NCI-H2107 (cell line): ENCODE measurements around the gene IFT43.

Source experiments
- DNase-seq: peaks from one replicate; lab custom pipeline; 2025; lab: John Stamatoyannopoulos, UW

The IFT43 gene

DNA sequence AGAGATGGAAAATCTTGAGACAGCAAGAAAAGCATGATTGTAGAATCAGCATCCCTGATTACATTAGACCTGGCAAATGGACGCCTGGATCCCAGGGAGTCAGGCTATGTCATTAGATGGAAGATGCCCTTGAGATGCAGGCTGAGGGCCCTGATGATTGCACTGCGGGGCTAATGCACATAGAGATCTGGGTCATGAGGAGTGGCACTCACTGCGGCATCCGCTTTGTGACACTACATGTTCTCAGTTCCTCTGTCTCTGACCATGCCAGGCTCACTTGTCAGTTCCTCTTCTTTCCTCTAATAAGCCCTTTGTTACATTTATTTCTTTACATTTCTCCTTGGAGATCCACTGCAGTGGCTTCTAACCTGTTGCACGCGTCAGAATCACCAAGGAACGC is 96.1 kb downstream of the IFT43 start:
- DNase-seq, result no peak

DNA sequence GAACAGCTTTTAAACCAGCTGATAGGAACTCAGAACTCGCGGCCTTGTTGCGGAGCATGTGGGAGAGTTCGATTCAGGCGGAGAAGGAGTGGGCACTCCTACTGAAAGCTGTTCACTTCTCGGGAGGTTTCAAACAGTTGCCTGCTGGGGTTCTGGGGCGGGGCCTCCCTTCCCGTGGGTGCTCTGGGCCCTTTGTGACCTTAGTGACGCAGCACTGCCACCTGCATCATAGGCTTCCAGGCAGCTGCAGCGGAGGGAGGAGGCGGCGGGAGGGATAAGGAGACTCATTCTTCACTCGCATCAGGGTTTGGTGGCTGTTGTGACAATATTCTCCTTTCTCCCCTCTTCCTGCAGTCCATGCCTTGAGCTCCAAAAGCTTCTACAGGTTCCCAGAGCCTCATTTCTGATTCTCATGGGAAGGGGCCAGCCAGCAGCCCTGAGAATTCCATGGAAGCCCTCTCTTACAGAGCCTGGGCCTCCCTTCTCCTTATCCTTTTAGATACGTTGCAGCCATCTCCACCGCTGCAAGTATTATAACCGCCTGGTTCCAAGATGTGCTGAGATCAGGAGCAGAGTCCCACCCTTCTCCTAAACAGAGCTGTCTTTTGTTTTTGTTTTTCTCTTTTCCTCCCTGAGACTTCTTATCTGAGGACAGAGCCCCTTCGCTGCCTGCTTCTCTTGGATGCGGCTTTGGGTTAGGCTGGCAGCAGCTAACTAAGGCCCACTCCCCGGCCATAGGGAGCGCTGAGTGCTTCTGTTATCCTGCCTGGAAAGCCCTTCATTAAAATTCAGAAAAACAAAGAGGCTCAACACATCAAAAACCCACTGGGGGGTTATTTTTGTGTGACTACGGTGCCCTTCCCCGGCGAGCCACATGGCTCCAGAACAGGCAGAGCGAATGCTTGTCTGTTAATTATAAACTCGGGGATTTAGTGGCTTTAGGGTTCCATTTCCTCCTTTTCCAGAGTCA is 98.5 kb downstream of the IFT43 start:
- peak; percentile 46 for DNase-seq

- DNase-seq, result no peak
Measured at GRCh38 chr14:76085358-76085757, 99.8 kb downstream of the IFT43 start.

- DNase-seq, result no peak
Measured at GRCh38 chr14:76086636-76087035, 101.1 kb downstream of the IFT43 start.

GRCh38 chr14:76088326-76088725 is 102.8 kb downstream of the IFT43 start:
- no peak for DNase-seq

GRCh38 chr14:76088771-76089571 is 103.4 kb downstream of the IFT43 start:
- no peak for DNase-seq

- no peak for DNase-seq
Measured at GRCh38 chr14:76089575-76089974, 104.0 kb downstream of the IFT43 start.

- no peak for DNase-seq
Measured at GRCh38 chr14:76090616-76091391, 105.2 kb downstream of the IFT43 start.

DNA sequence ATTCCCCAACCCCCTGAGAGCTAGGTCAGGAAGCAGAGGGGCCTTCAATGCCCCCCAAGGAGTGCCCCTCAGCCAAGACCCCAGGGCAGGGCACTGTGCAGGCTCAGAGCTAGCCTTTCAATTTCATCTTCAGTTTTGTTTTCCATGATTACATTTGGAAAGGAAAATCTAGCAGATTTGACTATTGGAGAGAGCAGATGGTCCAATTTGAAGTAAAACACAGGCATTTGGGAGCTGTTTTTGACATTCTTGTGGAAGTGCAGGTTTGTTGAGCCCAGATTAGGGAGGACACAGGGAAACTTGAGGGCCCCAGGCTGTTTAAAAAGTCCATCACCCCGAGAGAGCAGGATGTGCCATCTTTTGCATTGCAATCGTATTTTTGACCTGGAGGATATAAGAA is 107.5 kb downstream of the IFT43 start:
- no peak for DNase-seq

- no peak for DNase-seq
Measured at GRCh38 chr14:76096257-76096656, 110.7 kb downstream of the IFT43 start.

- DNase-seq, result no peak
Measured at GRCh38 chr14:76097547-76097946, 112.0 kb downstream of the IFT43 start.

DNA sequence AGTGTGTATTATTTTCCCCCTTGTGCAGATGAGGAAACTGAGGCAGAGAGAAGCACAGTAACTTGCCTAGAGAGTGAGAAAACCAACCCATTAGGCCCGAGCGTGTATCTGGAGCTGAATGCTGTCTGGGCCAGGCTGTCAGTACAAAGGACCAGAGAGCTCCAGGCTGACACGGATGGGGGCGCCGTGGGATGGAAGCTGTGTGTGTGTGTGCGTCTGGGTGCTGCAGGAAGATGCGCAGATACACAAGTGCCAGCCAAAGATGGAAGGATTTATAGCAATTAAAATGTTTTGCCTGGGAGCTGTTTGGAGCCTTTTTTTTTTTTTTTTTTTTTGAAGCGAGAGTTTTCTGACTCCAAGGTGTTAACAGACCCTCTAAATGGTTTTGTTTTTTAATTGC is 112.5 kb downstream of the IFT43 start:
- no peak for DNase-seq

GRCh38 chr14:76098916-76099675 is 113.5 kb downstream of the IFT43 start:
- DNase-seq, result no peak

DNA sequence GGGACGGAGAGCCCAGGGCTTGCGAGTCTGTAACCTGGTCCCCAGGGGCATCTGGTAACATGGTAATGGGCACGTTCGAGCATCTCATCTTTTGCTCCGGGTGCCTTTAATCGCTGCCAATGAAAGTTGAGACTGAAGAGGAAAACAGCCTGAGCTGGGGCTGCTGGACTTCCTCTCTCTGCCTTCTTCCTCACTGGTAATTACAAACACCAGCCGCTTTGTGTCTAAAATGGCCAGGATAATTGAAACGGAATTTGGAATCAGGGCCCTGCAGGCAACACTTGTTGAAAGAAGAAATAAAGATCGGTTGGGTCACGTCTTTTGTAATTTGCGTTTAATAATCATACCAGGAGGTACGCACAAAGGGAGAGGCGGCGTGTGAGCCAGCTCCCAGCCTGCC is 114.7 kb downstream of the IFT43 start:
- DNase-seq, result no peak

DNA sequence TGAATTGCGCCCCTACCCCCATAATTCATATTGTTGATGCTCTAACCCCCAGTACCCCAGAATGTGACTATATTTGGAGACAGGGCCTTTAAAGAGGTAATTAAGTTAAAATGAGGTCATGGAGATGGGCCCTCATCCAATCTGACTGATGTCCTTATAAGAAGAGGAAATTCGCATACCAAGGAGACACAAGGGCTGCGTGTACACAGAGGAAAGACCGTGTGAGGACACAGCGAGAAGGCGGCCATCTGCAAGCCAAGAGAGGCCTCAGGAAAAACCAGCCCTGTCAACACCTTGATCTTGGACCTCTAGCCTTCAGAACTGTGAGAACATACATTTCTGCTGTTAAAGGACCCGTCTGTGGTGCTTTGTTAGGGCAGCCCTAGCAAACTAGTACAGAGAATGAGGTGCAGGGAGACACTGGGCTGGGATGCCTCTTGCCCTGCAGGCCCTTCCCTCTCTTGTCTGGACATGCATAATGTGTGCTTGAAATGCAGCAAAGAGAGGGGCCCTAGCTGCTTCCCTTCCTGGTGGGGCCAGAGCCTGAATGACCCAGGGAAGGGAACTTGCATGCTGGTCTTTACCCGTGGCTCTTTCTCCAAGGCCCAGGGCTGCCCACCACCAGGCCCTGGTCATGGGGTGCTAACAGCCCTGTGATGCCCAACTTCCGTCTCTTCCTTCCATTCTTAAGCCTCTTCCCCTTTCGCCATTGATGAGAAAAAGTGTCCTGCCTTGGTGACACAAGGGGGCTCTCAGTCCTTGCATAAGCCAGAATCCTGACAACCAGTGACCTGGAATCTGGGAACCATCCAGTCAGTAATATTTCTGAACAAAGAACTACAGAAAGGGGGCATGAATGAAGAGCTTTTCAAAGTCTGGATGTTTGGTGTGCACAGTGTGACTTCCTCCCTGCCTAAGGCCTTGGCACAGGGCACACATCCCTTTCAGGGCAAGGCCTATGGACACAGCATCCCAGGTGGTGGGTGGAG is 116.1 kb downstream of the IFT43 start:
- DNase-seq, result no peak

DNA sequence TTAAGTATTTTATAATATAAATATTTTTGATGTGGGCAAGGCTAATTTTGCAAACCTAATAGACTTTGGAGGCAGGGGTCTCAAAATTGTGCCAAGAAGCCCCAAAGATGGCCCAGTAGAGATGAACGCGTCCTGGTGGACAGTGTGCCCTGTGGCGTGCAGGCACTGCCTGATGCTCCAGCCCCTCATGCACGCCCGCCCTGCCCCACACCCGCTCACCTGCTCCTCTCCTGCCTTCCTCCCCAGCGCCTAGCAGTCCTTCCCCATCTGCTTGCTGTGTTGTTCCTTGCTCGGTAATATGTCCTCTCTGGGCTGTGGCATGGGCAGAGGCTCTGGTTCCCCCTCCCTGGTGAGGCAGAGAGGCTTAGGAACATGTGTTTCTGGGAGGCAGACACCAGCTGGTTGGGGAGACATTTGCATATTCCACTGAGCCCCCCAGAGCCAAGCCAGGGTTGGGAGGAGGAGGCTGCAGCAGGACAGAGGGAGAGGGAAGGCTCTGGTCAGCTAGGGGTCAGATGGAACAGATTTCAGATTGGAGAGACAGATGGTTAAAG is 119.3 kb downstream of the IFT43 start:
- DNase-seq, result no peak

DNA sequence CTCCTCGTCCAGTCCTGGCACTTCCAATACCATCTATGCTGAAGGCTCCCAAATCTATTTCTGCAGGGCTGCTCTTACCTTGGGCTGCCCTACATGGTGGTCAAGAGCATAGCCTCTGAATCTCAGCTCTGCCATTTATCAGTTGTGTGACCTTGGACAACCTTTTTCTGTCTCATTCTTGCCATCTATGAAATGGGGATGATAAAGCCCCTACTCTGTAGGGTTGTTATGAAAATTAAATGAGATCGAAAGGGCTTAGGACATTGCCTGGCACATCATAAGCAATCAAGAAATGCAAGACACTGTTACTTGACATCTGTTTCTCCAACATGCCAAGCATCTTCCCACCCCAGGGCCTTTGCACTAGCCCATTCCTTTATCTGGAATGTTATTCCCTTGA is 120.6 kb downstream of the IFT43 start:
- no peak for DNase-seq

GRCh38 chr14:76109087-76109880 is 123.7 kb downstream of the IFT43 start:
- DNase-seq, result no peak
